ENCODE measurements around the gene ASB8.
"Not testable (repeated sequence)": the region's sequence is repeated elsewhere in the genome, so short reads cannot be mapped to it uniquely, and the experiment has no call there.

ASB8 gene

DNA sequence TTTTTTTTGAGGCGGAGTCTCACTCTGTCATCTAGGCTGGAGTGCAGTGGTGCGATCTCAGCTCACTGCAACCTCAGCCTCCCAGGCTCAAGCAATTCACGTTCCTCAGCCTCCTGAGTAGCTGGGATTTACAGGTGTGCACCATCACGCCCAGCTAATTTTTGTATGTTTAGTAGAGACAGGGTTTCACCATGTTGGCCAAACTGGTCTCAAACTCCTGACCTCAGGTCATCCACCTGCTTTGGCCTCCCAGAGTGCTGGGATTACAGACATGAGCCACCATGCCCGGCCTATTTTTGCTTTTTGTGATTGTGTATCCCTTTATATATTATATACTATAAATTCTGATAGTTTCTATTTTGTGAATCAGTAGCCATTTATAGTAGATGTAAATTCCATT lies 1.5 kb downstream of the ASB8 start:
- DNase-seq (ENCODE audit: low spot score); H3K4me3 ChIP-seq (ENCODE audit: low read length in 2 of 2): not testable (repeated sequence)

GRCh38 chr12:48151103-48151771 lies 6.1 kb downstream of the ASB8 start:
- H3K23ac ChIP-seq (ENCODE audit: low read depth, low read length, poor library complexity), result no peak overlapping the region
- H4K91ac ChIP-seq (ENCODE audit: low read depth, low read length, poor library complexity), result no peak overlapping the region
- no peaks in the 10 kb centered on the region for H3K4me1 ChIP-seq (ENCODE audit: control insufficient read depth in 2 of 2, insufficient read depth in 1 of 2, low read depth in 1 of 2, low read length in 2 of 2)
- DNase-seq (ENCODE audit: low spot score), result no peak
- no peak overlapping the region for H3K4me3 ChIP-seq (ENCODE audit: low read length in 2 of 2)
- H2AK5ac ChIP-seq (ENCODE audit: low read depth, low read length), result no peak overlapping the region
- H3K79me1 ChIP-seq (ENCODE audit: low read depth, low read length), result no peaks in the 10 kb centered on the region
- no peak overlapping the region for H4K8ac ChIP-seq (ENCODE audit: low read depth, low read length)
- H2BK120ac ChIP-seq (ENCODE audit: low read depth, low read length), result no peak overlapping the region
- no peak overlapping the region for H3K9ac ChIP-seq (ENCODE audit: low read depth, low read length, poor library complexity)
- H3K36me3 ChIP-seq (replicated peaks in 1 of 2; ENCODE audit: control insufficient read depth in 2 of 2, insufficient read depth in 2 of 2, low read length in 2 of 2), result peaks cover 8 to 51% of the 10 kb centered on the region in 2 donors
- no CpG with 5 or more reads among the region's 2 CpGs for WGBS, 2 donors (ENCODE audit: extremely low coverage in 2 of 2, insufficient read length in 2 of 2, insufficient replicate concordance in 1 of 2)
- no peak overlapping the region for H3K14ac ChIP-seq (ENCODE audit: low read length)
- H3K4me2 ChIP-seq (ENCODE audit: insufficient read depth, low read length, poor library complexity, severe bottlenecking), result no peak overlapping the region
- no peaks in the 10 kb centered on the region for H3K27me3 ChIP-seq (ENCODE audit: control insufficient read depth in 3 of 3, insufficient read depth in 3 of 3, low read depth in 1 of 3, low read length in 3 of 3)
- H2BK15ac ChIP-seq (ENCODE audit: low read length), result no peak overlapping the region
- H2BK12ac ChIP-seq (ENCODE audit: low read length), result no peak overlapping the region
- no peaks in the 10 kb centered on the region for H3K9me3 ChIP-seq (replicated peaks in 1 of 2; ENCODE audit: control insufficient read depth in 2 of 2, insufficient read depth in 1 of 2, low read depth in 1 of 2, low read length in 2 of 2)
- no peak overlapping the region for H3K18ac ChIP-seq (ENCODE audit: low read length)
- no peak overlapping the region for H2AFZ ChIP-seq (ENCODE audit: low read length)
- no peak overlapping the region for H2BK5ac ChIP-seq (ENCODE audit: low read length)
- no peak overlapping the region for H3K4ac ChIP-seq (ENCODE audit: low read length)
- H3K27ac ChIP-seq (replicated peaks; ENCODE audit: low read length), result no peak overlapping the region

More for the DNA sequence above, 1.5 kb downstream of the ASB8 start:
- H3K9me3 ChIP-seq (replicated peaks in 1 of 2; ENCODE audit: control insufficient read depth in 2 of 2, insufficient read depth in 1 of 2, low read depth in 1 of 2, low read length in 2 of 2); H2AK5ac ChIP-seq (ENCODE audit: low read depth, low read length); H3K36me3 ChIP-seq (replicated peaks in 1 of 2; ENCODE audit: control insufficient read depth in 2 of 2, insufficient read depth in 2 of 2, low read length in 2 of 2); H2BK5ac ChIP-seq (ENCODE audit: low read length); H3K27me3 ChIP-seq (ENCODE audit: control insufficient read depth in 3 of 3, insufficient read depth in 3 of 3, low read depth in 1 of 3, low read length in 3 of 3); H2AFZ ChIP-seq (ENCODE audit: low read length); H3K4ac ChIP-seq (ENCODE audit: low read length); H3K23ac ChIP-seq (ENCODE audit: low read depth, low read length, poor library complexity); H3K79me1 ChIP-seq (ENCODE audit: low read depth, low read length); H3K9ac ChIP-seq (ENCODE audit: low read depth, low read length, poor library complexity); H2BK15ac ChIP-seq (ENCODE audit: low read length); H4K91ac ChIP-seq (ENCODE audit: low read depth, low read length, poor library complexity); H3K4me1 ChIP-seq (ENCODE audit: control insufficient read depth in 2 of 2, insufficient read depth in 1 of 2, low read depth in 1 of 2, low read length in 2 of 2); H2BK12ac ChIP-seq (ENCODE audit: low read length); H4K8ac ChIP-seq (ENCODE audit: low read depth, low read length); H3K27ac ChIP-seq (replicated peaks; ENCODE audit: low read length); H2BK120ac ChIP-seq (ENCODE audit: low read depth, low read length); H3K14ac ChIP-seq (ENCODE audit: low read length); H3K4me2 ChIP-seq (ENCODE audit: insufficient read depth, low read length, poor library complexity, severe bottlenecking); H3K18ac ChIP-seq (ENCODE audit: low read length): not testable (repeated sequence)
- WGBS, 2 donors (ENCODE audit: extremely low coverage in 2 of 2, insufficient read length in 2 of 2, insufficient replicate concordance in 1 of 2), result no CpG with 5 or more reads among the region's 5 CpGs

DNA sequence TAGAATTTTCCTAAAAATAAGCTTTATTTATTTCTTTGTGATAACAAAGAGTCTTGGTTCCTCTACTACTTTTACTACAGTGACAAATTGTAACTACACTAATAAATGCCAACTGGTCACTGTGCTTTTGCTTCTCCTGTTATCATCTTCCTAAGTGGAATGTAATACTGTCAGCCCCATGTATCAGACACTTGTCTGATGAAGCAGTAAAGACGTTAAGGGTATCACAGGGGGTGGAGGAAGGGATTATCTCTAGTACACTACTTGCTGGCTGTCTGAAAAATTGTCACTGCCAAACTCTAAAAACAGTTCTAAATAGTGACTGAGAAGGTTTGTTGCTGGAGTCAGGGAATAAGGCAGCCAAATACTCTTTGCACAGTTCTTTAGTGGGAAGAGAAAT lies 11.3 kb downstream of the ASB8 start:
- no peak overlapping the region for H3K9ac ChIP-seq (ENCODE audit: low read depth, low read length, poor library complexity)
- H2BK5ac ChIP-seq (ENCODE audit: low read length), result no peak overlapping the region
- H3K27me3 ChIP-seq (ENCODE audit: control insufficient read depth in 3 of 3, insufficient read depth in 3 of 3, low read depth in 1 of 3, low read length in 3 of 3), result no peaks in the 10 kb centered on the region
- H3K9me3 ChIP-seq (replicated peaks in 1 of 2; ENCODE audit: control insufficient read depth in 2 of 2, insufficient read depth in 1 of 2, low read depth in 1 of 2, low read length in 2 of 2), result no peaks in the 10 kb centered on the region
- H2BK120ac ChIP-seq (ENCODE audit: low read depth, low read length), result no peak overlapping the region
- no peak overlapping the region for H4K8ac ChIP-seq (ENCODE audit: low read depth, low read length)
- peaks cover 39 to 98% of the 10 kb centered on the region in 2 donors for H3K36me3 ChIP-seq (replicated peaks in 1 of 2; ENCODE audit: control insufficient read depth in 2 of 2, insufficient read depth in 2 of 2, low read length in 2 of 2)
- no peak overlapping the region for H3K23ac ChIP-seq (ENCODE audit: low read depth, low read length, poor library complexity)
- no peak overlapping the region for H3K4me3 ChIP-seq (ENCODE audit: low read length in 2 of 2)
- no peak overlapping the region for H2AFZ ChIP-seq (ENCODE audit: low read length)
- no peaks in the 10 kb centered on the region for H3K4me1 ChIP-seq (ENCODE audit: control insufficient read depth in 2 of 2, insufficient read depth in 1 of 2, low read depth in 1 of 2, low read length in 2 of 2)
- no peak overlapping the region for H2AK5ac ChIP-seq (ENCODE audit: low read depth, low read length)
- DNase-seq (ENCODE audit: low spot score), result no peak
- no CpG with 5 or more reads among the region's 1 CpG for WGBS, 2 donors (ENCODE audit: extremely low coverage in 2 of 2, insufficient read length in 2 of 2, insufficient replicate concordance in 1 of 2)
- H3K27ac ChIP-seq (replicated peaks; ENCODE audit: low read length), result no peak overlapping the region
- H3K4me2 ChIP-seq (ENCODE audit: insufficient read depth, low read length, poor library complexity, severe bottlenecking), result no peak overlapping the region
- H3K4ac ChIP-seq (ENCODE audit: low read length), result no peak overlapping the region
- H3K14ac ChIP-seq (ENCODE audit: low read length), result no peak overlapping the region
- H4K91ac ChIP-seq (ENCODE audit: low read depth, low read length, poor library complexity), result no peak overlapping the region
- H3K18ac ChIP-seq (ENCODE audit: low read length), result no peak overlapping the region
- no peak overlapping the region for H2BK15ac ChIP-seq (ENCODE audit: low read length)
- no peaks in the 10 kb centered on the region for H3K79me1 ChIP-seq (ENCODE audit: low read depth, low read length)
- H2BK12ac ChIP-seq (ENCODE audit: low read length), result no peak overlapping the region

DNA sequence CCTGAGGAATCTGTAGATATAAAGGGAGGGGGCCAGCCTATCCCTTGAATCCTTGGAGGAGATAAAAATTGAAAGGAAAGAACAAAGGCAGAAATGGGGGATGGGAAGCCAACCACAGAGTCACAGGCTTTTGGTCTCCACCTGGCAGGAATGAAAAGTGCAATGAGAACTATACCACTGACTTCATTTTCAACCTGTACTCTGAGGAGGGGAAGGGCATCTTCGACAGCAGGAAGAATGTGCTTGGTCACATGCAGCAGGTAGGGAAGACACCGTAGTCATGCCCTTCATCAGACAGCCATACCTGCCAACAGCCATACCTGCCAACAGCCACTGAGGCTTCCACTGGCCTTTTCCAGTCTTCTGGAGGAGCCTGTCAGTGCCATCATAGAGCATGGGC lies 13.4 kb downstream of the ASB8 start:
- H2BK12ac ChIP-seq (ENCODE audit: low read length), result no peak overlapping the region
- H3K18ac ChIP-seq (ENCODE audit: low read length), result no peak overlapping the region
- H3K27me3 ChIP-seq (ENCODE audit: control insufficient read depth in 3 of 3, insufficient read depth in 3 of 3, low read depth in 1 of 3, low read length in 3 of 3), result no peaks in the 10 kb centered on the region
- no peak overlapping the region for H2AFZ ChIP-seq (ENCODE audit: low read length)
- H3K4ac ChIP-seq (ENCODE audit: low read length), result no peak overlapping the region
- H2AK5ac ChIP-seq (ENCODE audit: low read depth, low read length), result no peak overlapping the region
- H3K36me3 ChIP-seq (replicated peaks in 1 of 2; ENCODE audit: control insufficient read depth in 2 of 2, insufficient read depth in 2 of 2, low read length in 2 of 2), result peaks cover 48 to 98% of the 10 kb centered on the region in 2 donors
- H3K27ac ChIP-seq (replicated peaks; ENCODE audit: low read length), result no peak overlapping the region
- H2BK5ac ChIP-seq (ENCODE audit: low read length), result no peak overlapping the region
- no peaks in the 10 kb centered on the region for H3K4me1 ChIP-seq (ENCODE audit: control insufficient read depth in 2 of 2, insufficient read depth in 1 of 2, low read depth in 1 of 2, low read length in 2 of 2)
- H2BK15ac ChIP-seq (ENCODE audit: low read length), result no peak overlapping the region
- H3K23ac ChIP-seq (ENCODE audit: low read depth, low read length, poor library complexity), result no peak overlapping the region
- WGBS, 2 donors (ENCODE audit: extremely low coverage in 2 of 2, insufficient read length in 2 of 2, insufficient replicate concordance in 1 of 2), result no CpG with 5 or more reads among the region's 2 CpGs
- H4K8ac ChIP-seq (ENCODE audit: low read depth, low read length), result no peak overlapping the region
- H3K4me3 ChIP-seq (ENCODE audit: low read length in 2 of 2), result no peak overlapping the region
- no peak for DNase-seq (ENCODE audit: low spot score)
- H2BK120ac ChIP-seq (ENCODE audit: low read depth, low read length), result no peak overlapping the region
- no peak overlapping the region for H3K9ac ChIP-seq (ENCODE audit: low read depth, low read length, poor library complexity)
- H3K14ac ChIP-seq (ENCODE audit: low read length), result no peak overlapping the region
- H4K91ac ChIP-seq (ENCODE audit: low read depth, low read length, poor library complexity), result no peak overlapping the region
- no peak overlapping the region for H3K4me2 ChIP-seq (ENCODE audit: insufficient read depth, low read length, poor library complexity, severe bottlenecking)
- H3K79me1 ChIP-seq (ENCODE audit: low read depth, low read length), result no peaks in the 10 kb centered on the region
- H3K9me3 ChIP-seq (replicated peaks in 1 of 2; ENCODE audit: control insufficient read depth in 2 of 2, insufficient read depth in 1 of 2, low read depth in 1 of 2, low read length in 2 of 2), result no peaks in the 10 kb centered on the region

All from neuronal stem cell (in vitro differentiated cells).